ENCODE measurements around the gene ASB16. TPM values are rescaled to one million over a fixed set of nuclear protein-coding genes. Genes with fewer than 3 reads are reported as not detected.

ASB16 gene
- total and polyA plus RNA-seq, 2 donors (not counting 1 experiment from before 2014, with no cell fraction given) = not detected

GRCh38 chr17:44149750-44150329 lies 20.7 kb upstream of the ASB16 start:
- no peaks in the 10 kb centered on the region for H3K27me3 ChIP-seq (replicated peaks in 1 of 4; ENCODE audit: control extremely low read depth in 1 of 4, control insufficient read depth in 3 of 4, insufficient read depth in 4 of 4, low read length in 3 of 4)
- no peak overlapping the region for H3K27ac ChIP-seq (ENCODE audit: low read length in 2 of 2)
- H3K4me1 ChIP-seq (ENCODE audit: control insufficient read depth in 2 of 2, insufficient read depth in 2 of 2, low read length in 2 of 2) = no peaks in the 10 kb centered on the region
- 100% methylated on average over 3 of the region's 4 CpGs for WGBS (ENCODE audit: insufficient coverage)
- no peak for TF ChIP-seq CTCF (IDR thresholded peaks at IDR 0.05)
- no peak for TF ChIP-seq EZH2 (IDR thresholded peaks at IDR 0.05; ENCODE audit: borderline replicate concordance, insufficient read depth, low read depth, low read length, poor library complexity, severe bottlenecking)
- no peak overlapping the region for H3K4me3 ChIP-seq (ENCODE audit: control extremely low read depth in 1 of 5, extremely low read depth in 1 of 5, insufficient read depth in 1 of 5, low read depth in 2 of 5, low read length in 4 of 5)
- no peaks in the 10 kb centered on the region for H3K9me3 Mint-ChIP-seq (ENCODE audit: insufficient read depth)
- intact Hi-C loops (cut with micrococcal nuclease) = no loop called here
- no peaks in the 10 kb centered on the region for H4K20me1 ChIP-seq (ENCODE audit: control insufficient read depth, insufficient read depth, low read length, poor library complexity, severe bottlenecking)
- no peaks in the 10 kb centered on the region for H3K9me3 ChIP-seq (ENCODE audit: control extremely low read depth in 1 of 3, control insufficient read depth in 2 of 3, insufficient read depth in 1 of 3, low read length in 2 of 3)
- H3K4me2 ChIP-seq (replicated peaks; ENCODE audit: low read depth, low read length, poor library complexity, severe bottlenecking) = no peak overlapping the region
- no peaks in the 10 kb centered on the region for H3K4me1 Mint-ChIP-seq
- H2AFZ ChIP-seq (ENCODE audit: insufficient read depth, low read depth, low read length, poor library complexity, severe bottlenecking) = no peak overlapping the region
- ChIA-PET CTCF (interaction anchor here (1.2 kb wide), 1 partner anchor 19 kb away, joined by 5 read pairs; no protein-coding TSS in a partner anchor), POLR2A (no interaction called here)
- H3K27ac Mint-ChIP-seq = no peak overlapping the region
- ATAC-seq (ENCODE audit: low read depth) (no peak), DNase-seq (no peak)
- no peaks in the 10 kb centered on the region for H3K27me3 Mint-ChIP-seq
- H3K9ac ChIP-seq (ENCODE audit: low read length) = no peak overlapping the region
- H3K4me3 Mint-ChIP-seq = no peak overlapping the region
- no peaks in the 10 kb centered on the region for H3K79me2 ChIP-seq (ENCODE audit: control insufficient read depth, insufficient read depth, low read length)
- no peaks in the 10 kb centered on the region for H3K36me3 ChIP-seq (replicated peaks in 1 of 2; ENCODE audit: control extremely low read depth in 1 of 2, control insufficient read depth in 1 of 2, extremely low read depth in 1 of 2, insufficient read depth in 2 of 2, low read length in 1 of 2)

DNA sequence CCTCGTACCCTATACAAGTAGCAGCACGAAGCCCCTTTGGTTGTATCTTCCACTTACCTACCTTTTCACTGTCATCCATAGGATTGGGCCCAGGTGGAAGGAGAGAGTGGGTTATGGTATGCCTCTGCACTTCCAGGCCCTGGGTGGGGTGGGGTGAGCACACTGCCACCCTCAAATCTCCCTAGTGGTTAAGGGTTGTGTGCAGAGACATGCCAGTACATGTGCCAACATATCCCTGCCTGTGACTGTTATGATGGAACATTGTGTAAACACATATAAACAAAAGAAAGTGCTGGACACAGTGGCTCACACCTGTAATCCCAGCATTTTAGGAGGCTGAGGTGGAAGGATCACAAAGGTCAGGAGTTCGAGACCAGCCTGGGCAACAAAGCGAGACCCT lies 17.6 kb upstream of the ASB16 start:
- Histone ChIP-seq H3K27ac (ENCODE audit: low read length in 2 of 2) (no peak overlapping the region), H3K36me3 (replicated peaks in 1 of 2; ENCODE audit: control extremely low read depth in 1 of 2, control insufficient read depth in 1 of 2, extremely low read depth in 1 of 2, insufficient read depth in 2 of 2, low read length in 1 of 2) (no peaks in the 10 kb centered on the region), H4K20me1 (ENCODE audit: control insufficient read depth, insufficient read depth, low read length, poor library complexity, severe bottlenecking) (no peaks in the 10 kb centered on the region), H3K4me1 (ENCODE audit: control insufficient read depth in 2 of 2, insufficient read depth in 2 of 2, low read length in 2 of 2) (no peaks in the 10 kb centered on the region), H3K4me2 (replicated peaks; ENCODE audit: low read depth, low read length, poor library complexity, severe bottlenecking) (no peak overlapping the region), H3K27me3 (replicated peaks in 1 of 4; ENCODE audit: control extremely low read depth in 1 of 4, control insufficient read depth in 3 of 4, insufficient read depth in 4 of 4, low read length in 3 of 4) (no peaks in the 10 kb centered on the region), H3K9me3 (ENCODE audit: control extremely low read depth in 1 of 3, control insufficient read depth in 2 of 3, insufficient read depth in 1 of 3, low read length in 2 of 3) (no peaks in the 10 kb centered on the region), H3K79me2 (ENCODE audit: control insufficient read depth, insufficient read depth, low read length) (no peaks in the 10 kb centered on the region), H3K4me3 (ENCODE audit: control extremely low read depth in 1 of 5, extremely low read depth in 1 of 5, insufficient read depth in 1 of 5, low read depth in 2 of 5, low read length in 4 of 5) (no peak overlapping the region), H2AFZ (ENCODE audit: insufficient read depth, low read depth, low read length, poor library complexity, severe bottlenecking) (no peak overlapping the region), H3K9ac (ENCODE audit: low read length) (no peak overlapping the region)
- ChIA-PET POLR2A (interaction anchor here (0.8 kb wide), 1 partner anchor 45 kb away, joined by 4 read pairs; no protein-coding TSS in a partner anchor), CTCF (no interaction called here)
- intact Hi-C loops (cut with micrococcal nuclease) = no loop called here
- ATAC-seq (ENCODE audit: low read depth) = no peak
- TF ChIP-seq CTCF (IDR thresholded peaks at IDR 0.05) (no peak), EZH2 (IDR thresholded peaks at IDR 0.05; ENCODE audit: borderline replicate concordance, insufficient read depth, low read depth, low read length, poor library complexity, severe bottlenecking) (no peak)
- Mint-ChIP-seq H3K4me3 (no peak overlapping the region), H3K27me3 (no peaks in the 10 kb centered on the region), H3K27ac (no peak overlapping the region), H3K9me3 (ENCODE audit: insufficient read depth) (no peaks in the 10 kb centered on the region), H3K4me1 (no peaks in the 10 kb centered on the region)
- no peak for DNase-seq
- WGBS (ENCODE audit: insufficient coverage) = no CpG with 5 or more reads among the region's 4 CpGs

All from B cell (primary cell).